ENCODE data around the gene NHS. TPM values are rescaled to one million over a fixed set of nuclear protein-coding genes. Genes with fewer than 3 reads are reported as not detected.

NHS gene
- total RNA-seq, 1 donor from 2014 or later = 117 TPM

DNA sequence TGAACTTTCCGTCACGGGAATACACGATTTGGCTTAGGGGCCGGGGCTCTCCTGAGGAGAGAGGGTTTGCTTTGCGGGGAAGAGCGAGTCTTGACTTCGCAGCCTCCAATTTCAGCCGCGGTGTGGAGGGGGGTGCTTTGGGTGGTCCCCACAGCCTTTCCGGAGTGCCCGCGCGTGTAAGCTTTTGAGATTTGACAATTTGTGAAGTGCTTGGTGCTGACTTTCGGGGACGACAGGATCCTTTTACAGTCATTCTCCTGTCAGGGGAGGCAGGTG lies 362.6 kb downstream of the NHS start:
- Mint-ChIP-seq H3K36me3 (ENCODE audit: insufficient read depth) (peaks cover 19% of the 10 kb centered on the region), H3K27me3 (peaks cover 6% of the 10 kb centered on the region), H3K4me1 (ENCODE audit: low read depth) (peaks cover 33% of the 10 kb centered on the region), H3K9me3 (ENCODE audit: low read depth) (peaks cover 4% of the 10 kb centered on the region), H3K4me3 (ENCODE audit: low read depth) (peak overlapping the region; percentile 85), H3K27ac (peak overlapping the region; percentile 91)
- TF ChIP-seq, protein P1, sequence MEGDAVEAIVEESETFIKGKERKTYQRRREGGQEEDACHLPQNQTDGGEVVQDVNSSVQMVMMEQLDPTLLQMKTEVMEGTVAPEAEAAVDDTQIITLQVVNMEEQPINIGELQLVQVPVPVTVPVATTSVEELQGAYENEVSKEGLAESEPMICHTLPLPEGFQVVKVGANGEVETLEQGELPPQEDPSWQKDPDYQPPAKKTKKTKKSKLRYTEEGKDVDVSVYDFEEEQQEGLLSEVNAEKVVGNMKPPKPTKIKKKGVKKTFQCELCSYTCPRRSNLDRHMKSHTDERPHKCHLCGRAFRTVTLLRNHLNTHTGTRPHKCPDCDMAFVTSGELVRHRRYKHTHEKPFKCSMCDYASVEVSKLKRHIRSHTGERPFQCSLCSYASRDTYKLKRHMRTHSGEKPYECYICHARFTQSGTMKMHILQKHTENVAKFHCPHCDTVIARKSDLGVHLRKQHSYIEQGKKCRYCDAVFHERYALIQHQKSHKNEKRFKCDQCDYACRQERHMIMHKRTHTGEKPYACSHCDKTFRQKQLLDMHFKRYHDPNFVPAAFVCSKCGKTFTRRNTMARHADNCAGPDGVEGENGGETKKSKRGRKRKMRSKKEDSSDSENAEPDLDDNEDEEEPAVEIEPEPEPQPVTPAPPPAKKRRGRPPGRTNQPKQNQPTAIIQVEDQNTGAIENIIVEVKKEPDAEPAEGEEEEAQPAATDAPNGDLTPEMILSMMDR (IDR thresholded peaks at IDR 0.05; ENCODE audit: unreplicated experiment) = no peak
- no peak for DNase-seq (ENCODE audit: low spot score, unreplicated experiment)

DNA sequence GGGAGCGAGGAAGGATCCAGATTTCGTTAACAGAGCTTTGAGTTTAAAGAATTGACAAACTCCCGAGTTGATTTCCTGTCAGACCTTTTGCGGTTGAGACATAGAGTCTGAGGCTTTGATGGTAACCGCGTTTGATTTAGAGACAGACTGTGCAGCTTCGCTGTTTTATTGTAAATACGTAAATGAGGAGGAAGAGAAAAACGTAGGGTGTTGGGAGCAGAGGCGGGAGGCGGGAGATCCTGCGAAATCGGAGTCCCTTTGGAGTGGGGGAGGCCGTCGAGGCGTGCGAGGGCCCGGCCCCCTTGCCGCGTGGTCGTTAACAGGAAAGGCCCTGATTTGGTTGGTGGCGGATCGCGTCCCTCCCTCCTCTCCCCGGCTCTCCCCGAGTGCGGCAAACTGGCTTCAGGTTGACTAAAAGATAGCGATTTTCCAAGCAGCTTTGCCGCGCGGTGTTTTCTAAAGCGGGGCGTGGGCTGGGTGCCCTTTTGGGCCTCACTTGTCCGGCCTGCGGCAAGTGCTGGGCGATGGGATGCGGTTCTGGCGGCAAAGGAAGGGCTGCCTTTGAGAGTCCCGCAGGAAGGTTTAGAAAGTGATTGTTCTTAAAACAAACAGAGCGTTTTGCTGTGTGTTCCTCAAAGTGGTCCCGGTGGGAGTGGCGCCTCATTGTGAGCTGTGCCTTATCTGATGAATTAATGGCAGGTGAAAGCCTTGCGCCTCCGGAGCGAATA lies 363.1 kb downstream of the NHS start:
- no peak for DNase-seq (ENCODE audit: low spot score, unreplicated experiment)
- Mint-ChIP-seq H3K4me1 (ENCODE audit: low read depth) (peaks cover 32% of the 10 kb centered on the region), H3K36me3 (ENCODE audit: insufficient read depth) (peaks cover 19% of the 10 kb centered on the region), H3K9me3 (ENCODE audit: low read depth) (peaks cover 4% of the 10 kb centered on the region), H3K27me3 (peaks cover 8% of the 10 kb centered on the region), H3K4me3 (ENCODE audit: low read depth) (peak overlapping the region; percentile 85), H3K27ac (peak overlapping the region; percentile 91)
- TF ChIP-seq, protein P1 (IDR thresholded peaks at IDR 0.05; ENCODE audit: unreplicated experiment) = no peak

DNA sequence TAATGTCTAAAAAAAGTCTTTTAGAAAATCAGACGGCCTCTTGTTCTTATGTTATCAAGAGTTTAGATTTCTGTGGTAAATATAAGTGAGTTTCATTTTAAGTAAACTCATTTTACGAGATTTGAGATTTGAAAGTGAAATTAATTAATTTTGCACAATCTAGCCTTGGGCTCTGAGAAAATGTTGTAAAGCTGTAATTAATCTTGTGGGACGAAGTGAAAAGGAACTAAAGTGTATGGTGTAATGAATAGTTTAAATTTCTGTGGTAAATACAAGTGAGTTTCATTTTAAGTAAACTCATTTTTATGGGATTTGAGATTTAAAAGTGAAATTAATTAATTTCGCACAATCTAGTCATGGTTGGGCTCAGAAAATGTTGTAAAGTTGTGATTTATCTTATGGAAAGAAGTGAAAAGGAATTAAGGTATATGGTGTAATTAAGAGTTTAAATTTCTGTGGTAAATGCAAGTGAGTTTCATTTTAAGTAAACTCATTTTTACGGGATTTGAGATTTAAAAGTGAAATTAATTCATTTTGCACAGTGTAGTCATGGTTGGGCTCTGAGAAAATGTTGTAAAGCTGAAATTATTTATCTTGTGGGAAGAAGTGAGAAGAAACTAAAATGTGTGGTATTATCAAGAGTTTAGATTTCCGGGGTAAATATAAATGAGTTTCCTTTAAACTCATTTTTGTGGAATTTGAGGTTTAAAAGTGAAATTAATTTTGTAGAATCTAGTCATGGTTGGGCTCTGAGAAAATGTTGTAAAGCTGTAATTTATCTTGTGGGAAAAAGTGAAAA lies 363.9 kb downstream of the NHS start:
- Mint-ChIP-seq H3K36me3 (ENCODE audit: insufficient read depth) (peaks cover 16% of the 10 kb centered on the region), H3K27ac (peak overlapping the region; percentile 91), H3K4me1 (ENCODE audit: low read depth) (peaks cover 24% of the 10 kb centered on the region), H3K9me3 (ENCODE audit: low read depth) (peaks cover 4% of the 10 kb centered on the region), H3K27me3 (peaks cover 8% of the 10 kb centered on the region), H3K4me3 (ENCODE audit: low read depth) (peak overlapping the region; percentile 85)
- no peak for DNase-seq (ENCODE audit: low spot score, unreplicated experiment)
- TF ChIP-seq, protein P1 (IDR thresholded peaks at IDR 0.05; ENCODE audit: unreplicated experiment) = no peak

DNA sequence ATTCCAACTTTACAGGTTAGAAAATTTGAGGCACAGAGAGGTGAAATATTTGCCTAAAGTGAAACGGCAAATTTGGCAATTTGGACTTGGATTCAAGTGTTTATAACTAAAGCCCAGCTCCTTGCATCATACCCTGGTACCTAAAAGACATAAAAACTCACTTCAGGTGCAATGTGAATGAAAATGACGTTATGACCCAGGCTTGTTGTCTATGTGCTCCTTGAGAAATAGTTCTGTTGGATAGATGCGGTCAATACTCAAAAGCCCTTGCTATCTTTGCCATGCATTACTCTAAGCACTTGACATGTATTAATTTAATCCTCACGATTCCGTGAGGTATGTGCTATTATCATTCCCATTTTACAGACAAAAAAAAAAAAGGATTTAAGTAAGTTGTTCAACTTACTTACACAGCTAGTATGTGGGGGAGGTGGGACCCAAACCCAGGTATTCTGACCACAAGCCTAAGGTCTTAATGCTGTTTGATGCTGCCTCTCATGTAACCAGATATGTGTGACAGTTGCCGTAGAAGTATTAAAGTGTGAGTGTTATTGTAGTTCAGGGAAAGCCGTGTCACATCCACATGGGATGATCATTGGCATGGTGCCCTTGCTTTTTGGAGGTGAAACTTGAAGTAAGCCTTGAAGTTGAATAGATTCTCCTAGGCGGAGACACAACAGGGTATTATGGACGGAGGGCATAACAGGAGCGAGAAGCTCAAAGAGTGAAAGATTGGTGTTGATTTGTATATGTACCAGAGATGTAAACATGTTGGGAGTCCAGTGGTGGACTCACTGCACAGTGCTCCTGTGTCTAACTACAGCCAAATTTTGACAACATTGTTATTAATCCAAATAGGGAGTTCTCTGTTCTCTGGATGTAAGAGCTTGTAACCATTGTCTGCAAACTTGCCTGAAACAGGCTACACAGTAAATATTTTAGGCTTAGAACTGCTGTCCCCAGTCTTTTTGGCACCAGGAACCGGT lies 365.4 kb downstream of the NHS start:
- H3K36me3 Mint-ChIP-seq (ENCODE audit: insufficient read depth) = peaks cover 7% of the 10 kb centered on the region
- no peak for DNase-seq (ENCODE audit: low spot score, unreplicated experiment)
- H3K27me3 Mint-ChIP-seq = peaks cover 8% of the 10 kb centered on the region
- H3K9me3 Mint-ChIP-seq (ENCODE audit: low read depth) = peaks cover 4% of the 10 kb centered on the region
- no peak overlapping the region for H3K4me3 Mint-ChIP-seq (ENCODE audit: low read depth)
- no peak overlapping the region for H3K27ac Mint-ChIP-seq
- TF ChIP-seq, protein P1 (IDR thresholded peaks at IDR 0.05; ENCODE audit: unreplicated experiment) = no peak
- H3K4me1 Mint-ChIP-seq (ENCODE audit: low read depth) = peaks cover 19% of the 10 kb centered on the region

DNA sequence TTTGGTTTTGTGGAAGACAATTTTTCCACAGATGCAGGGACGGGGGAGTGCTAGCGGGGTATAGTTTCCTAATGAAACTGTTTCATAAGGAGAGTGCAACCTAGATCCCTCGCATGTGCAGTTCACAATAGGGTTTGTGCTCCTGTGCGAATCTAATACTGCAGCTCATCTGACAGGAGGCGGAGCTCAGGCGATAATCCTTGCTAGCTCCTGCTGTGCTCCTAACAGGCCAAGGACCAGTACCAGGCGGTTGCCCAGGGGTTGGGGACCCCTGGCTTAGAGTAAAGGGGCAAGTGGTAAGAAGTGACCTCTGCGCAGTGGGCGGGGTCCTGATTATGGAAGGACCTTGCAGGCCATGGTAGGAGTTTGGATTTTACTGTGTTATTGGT lies 366.1 kb downstream of the NHS start:
- Mint-ChIP-seq H3K36me3 (ENCODE audit: insufficient read depth) (peaks cover 4% of the 10 kb centered on the region), H3K27me3 (peaks cover 8% of the 10 kb centered on the region)
- TF ChIP-seq, protein P1 (IDR thresholded peaks at IDR 0.05; ENCODE audit: unreplicated experiment) = no peak

More for the DNA sequence above, 366.1 kb downstream of the NHS start:
- Mint-ChIP-seq H3K4me1 (ENCODE audit: low read depth) (peaks cover 16% of the 10 kb centered on the region), H3K4me3 (ENCODE audit: low read depth) (no peak overlapping the region), H3K27ac (peak overlapping the region; percentile 48), H3K9me3 (ENCODE audit: low read depth) (peaks cover 4% of the 10 kb centered on the region)
- DNase-seq (ENCODE audit: low spot score, unreplicated experiment) = no peak
